HG03103 (cell line): ENCODE measurements around the gene CNTF.

Experiments
- ATAC-seq: cut with Tn5 transposase; IDR thresholded peaks from one replicate; pipeline ENCODE4 v1.9.1; 2021; ENCODE audit warnings: low read depth; ENCODE audit not compliant: unreplicated experiment

CNTF gene

DNA sequence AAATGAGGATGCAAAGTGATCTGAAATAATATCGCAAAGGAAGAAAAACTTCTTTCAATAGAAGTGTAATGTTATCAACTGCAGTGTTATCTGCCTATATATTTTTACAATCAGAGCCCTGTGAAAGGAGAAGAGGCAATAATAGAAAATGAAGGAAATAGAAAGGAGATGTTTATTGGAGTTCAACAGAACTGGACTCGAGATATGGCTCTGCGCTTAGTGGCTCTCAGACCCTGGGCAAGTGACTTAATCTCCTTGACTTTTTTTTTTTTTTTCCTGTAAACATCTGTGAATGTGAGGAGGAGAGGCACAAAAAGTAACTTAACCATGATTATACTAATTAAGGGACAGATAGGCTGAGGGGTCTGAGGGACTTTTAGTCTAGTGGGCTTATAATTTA lies 18.9 kb downstream of the CNTF start:
- ATAC-seq, result no peak

DNA sequence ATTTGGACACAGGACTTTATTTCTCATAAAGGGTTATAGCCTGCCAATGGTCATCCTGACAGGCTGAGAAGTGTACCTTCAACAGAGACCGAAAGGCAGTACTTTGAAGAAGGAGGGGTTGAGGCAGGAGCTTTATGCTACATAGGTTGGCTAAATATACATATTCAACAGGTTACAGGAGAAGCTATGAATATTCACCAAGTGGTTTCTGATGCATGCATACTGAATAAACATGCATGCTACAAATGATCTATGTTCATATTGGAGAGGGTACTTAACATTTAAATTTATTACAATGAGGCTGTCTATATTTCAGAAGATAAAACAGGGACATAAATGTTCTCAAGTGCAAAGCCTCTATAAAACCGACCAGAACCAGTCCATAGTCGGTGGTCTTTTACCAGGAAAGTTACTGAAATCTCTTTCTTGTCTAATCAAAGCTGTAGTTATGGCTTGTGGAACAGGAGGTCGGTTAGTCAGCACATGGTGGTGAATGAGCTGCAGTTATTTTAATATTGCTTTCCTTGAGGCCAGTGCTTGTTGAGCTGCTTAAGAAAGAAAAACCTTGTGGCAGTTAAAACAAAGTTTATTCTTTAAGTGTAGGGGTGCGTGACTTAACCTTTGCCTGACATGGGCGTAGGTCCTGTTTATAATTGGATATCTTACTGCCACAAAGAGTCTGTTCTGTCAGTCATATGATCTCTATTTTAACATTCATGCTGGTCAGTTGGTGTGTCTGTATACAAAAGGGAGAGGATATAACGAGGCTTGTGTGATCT lies 19.5 kb downstream of the CNTF start:
- ATAC-seq, result no peak

DNA sequence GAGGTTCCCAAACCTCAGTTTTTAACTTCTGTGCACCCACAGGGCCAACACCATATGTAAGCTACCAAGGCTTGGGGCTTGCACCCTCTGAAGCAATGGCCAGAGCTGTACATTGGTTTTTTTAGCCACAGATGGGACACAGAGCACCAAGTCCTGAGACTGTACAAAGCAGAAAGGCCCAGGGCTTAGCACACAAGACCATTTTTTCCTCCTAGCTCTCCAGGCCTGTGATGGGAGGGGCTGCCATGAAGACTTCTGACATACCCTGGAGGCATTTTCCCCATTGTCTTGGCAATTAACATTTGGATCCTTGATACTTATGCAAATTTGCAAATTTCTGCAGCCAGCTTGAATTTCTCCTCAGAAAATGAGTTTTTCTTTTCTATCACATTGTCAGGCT lies 23.4 kb downstream of the CNTF start:
- no peak for ATAC-seq

DNA sequence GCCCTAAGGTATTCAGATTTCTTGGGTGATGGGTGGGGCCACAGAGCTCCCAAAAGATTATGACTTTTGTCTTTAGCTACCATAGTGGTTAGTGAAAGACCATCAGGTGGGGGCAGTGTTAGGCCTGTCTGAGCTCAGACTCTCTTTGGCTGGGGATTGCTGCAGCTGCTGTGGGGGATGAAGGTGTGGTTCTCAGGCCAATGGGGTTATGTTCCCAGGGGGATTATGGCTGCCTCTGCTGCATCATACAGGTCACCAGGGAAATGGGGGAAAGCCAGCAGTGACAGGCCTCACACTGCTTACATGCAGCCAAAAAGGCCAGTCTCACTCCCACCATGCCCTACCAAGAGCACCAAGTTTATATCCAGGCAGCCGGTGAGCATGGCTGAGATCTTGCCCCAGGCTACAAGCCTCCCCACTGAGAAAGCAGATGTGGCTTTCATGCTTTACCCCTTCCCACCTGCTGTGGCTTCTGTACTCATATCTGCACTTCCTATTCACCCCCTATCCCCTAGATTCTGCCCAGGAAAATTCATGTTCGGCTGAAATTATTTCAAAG lies 24.8 kb downstream of the CNTF start:
- peak; percentile 80 for ATAC-seq

DNA sequence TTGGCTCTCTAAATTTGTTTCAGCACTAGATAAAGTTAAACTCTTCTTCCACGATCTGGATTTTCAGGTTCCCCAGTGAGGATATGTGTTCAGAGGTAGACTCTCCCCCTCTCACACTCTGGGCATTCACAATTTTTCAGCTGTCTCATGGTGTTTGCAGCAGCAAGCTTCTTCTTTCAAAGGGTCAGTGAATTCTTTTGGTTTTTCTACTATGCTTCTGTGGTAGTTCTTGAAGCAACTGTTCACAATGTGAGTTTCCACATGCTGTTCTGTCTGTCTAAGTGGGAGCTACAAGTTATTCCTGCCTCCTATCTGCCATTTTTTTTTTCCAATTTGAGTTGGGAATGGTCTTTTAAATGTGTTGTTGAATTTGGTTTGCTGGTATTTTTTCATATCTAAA lies 25.4 kb downstream of the CNTF start:
- ATAC-seq, result peak; percentile 4

DNA sequence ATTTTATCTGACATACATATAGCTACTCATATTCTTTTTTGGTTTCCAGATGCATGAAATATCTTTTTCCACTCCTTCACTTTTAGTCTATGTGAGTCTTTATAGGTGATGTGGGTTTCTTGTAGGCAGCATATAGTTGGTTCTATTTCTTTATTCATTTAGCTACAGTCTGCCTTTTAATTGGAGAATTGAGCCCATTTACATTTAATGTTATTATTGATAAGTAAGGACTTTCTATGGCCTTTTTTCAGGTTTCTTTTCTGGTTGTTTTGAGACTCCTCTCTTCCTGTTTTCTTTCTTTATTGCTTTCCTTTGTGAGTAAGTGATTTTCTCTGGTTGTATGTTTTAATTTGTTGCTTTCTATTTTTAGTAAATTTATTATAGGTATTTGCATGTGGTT lies 27.2 kb downstream of the CNTF start:
- no peak for ATAC-seq

DNA sequence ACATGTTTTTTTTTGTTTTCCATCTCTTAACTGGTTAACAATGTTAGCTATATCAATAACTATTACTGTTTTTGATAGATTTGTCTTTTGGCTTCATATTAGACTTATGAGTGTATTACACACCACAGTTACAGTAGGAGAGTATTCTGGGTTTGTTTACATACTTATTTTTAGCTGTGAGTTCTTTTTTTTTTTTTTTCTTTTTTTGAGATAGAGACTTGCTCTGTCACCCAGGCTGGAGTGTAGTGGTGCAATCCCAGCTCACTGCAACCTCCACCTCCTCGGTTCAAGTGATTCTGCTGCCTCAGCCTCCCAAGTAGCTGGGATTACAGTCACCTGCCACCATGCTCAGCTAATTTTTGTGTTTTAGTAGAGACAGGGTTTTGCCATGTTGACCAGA lies 28.0 kb downstream of the CNTF start:
- ATAC-seq, result no peak

DNA sequence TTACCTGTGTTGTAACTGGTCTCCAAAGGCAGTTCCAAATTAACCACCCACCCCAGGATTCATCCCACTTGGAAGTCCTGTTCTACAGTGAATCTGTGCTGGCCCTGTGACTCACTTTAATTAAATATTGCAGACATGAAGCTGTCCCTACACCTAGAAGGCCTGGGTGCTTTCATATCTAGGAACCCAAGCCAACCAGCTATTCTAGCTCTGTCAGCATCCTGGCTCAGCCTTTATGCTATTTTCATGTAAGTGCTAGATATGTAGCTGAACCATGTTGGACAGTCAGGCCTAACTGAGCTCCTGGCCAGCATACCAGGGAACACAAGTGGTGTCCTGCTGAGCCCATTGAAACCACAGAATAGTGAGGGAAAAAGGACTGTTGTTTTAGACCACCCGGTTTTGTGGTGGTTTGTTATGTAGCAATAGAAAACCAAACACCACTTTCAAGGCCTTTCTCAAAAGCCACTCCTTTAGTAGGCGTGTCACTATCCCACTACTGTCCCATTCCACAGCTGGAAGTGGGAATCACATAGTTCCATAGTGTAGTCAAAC lies 30.3 kb downstream of the CNTF start:
- no peak for ATAC-seq

DNA sequence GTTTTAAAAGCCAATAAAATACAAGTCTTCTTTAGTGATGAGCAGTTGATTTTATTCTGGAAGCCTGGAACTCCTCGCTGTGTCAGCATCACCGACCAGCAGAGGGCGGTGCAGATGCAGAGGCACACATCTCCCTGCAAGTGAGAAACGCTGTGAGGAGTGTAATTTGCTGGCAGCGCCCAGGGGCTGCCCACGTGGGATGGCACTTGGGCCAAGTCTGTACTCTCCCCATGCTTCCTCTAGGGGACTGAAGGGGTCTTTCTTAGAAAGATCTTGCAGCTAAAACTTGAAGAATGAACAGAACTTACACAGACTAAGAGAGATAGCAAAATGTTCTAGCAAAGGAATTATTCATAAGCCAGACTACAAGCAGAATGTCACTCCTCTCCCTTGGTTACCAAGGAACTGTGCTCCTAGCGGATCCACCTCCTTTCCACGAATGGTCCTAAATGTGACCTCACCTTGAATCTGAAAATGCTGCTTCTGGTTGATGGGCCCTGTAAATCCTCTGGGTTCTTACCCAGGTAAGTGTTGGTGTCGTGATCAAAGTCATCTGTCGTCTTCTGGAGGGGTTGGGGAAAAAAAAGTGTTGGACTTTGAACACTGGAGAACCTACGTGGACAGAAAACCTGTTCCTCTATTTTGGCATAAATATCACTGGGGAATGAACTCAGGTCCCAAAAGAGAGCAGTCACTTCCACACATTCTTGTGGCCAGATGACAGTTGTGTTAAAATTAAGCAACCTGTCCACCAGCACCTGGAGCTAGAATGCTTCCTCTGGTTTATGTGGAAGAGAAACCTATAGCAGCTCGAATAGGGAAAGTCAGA lies 31.8 kb downstream of the CNTF start:
- ATAC-seq, result peak; percentile 85

DNA sequence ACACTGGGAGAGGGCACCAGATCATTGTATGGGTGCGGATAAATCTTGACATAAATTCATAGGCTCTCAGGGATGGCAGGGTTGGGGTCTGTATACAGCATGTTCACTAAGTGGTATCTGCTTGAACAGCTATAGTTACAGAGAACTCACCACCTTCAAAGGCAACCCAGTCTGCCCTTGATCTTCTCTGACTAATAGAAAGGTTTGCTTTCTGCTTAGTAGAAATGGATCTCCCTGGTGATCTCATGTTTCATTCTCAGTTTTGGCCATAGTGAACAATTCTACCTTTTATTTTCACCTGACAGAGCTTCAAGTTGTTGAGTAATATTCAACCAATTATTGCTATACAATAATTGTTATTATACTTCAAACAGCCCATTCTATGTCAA lies 32.4 kb downstream of the CNTF start:
- no peak for ATAC-seq

DNA sequence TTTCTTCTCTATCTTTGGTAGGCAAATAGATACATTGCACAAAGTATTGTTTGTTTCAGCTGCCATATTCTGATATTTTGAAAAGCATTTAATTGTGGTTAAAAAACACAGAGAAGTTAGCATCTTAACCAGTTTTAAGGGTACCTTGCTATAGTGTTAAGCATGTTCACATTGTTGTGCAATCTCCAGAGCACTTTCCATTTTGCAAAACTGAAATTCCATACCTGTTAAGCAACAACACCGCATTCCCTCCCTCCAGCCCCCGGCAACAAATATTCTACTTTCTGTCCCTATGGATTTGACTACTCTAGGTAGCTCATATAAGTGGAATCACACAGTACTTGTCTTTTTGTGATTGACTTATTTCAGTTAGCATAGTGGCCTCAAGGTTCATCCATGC lies 33.9 kb downstream of the CNTF start:
- no peak for ATAC-seq

DNA sequence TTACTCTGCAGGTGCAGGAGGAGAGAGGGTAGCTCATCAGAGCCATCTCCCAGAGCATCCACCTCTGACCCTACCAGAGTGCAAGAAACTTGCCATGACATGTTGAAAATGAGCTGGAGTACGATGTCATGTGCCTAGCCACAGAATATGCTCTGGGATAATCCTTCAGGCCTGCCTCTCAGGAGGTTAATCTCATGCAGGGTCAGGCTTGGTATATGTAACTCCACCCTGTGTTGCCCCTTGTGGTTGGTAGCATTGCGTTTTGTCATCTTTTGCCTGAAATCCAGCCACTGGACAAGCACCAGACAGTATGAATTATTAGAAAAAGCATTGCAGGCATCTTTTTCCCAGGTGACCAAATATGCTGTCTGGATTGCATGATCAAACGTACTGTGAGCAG lies 36.2 kb downstream of the CNTF start:
- no peak for ATAC-seq

DNA sequence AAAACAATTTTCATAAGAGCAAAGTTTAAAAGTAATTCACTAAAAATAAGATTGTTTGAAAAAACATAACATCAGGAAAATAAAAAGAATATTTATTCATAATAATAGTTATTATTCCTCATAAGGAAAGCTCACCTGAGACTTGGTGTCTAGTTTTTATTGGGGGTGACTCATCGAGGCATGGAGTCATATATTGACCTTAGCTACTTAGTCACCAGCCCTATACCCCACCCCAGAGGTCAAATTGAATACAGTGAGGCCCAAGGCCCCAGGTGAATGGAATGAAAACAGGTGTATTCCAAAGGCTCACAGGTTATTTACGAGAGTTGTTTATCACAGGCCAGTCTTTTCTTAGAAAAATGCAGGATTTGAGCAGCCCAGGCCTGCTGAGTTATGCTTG lies 36.9 kb downstream of the CNTF start:
- ATAC-seq, result no peak

DNA sequence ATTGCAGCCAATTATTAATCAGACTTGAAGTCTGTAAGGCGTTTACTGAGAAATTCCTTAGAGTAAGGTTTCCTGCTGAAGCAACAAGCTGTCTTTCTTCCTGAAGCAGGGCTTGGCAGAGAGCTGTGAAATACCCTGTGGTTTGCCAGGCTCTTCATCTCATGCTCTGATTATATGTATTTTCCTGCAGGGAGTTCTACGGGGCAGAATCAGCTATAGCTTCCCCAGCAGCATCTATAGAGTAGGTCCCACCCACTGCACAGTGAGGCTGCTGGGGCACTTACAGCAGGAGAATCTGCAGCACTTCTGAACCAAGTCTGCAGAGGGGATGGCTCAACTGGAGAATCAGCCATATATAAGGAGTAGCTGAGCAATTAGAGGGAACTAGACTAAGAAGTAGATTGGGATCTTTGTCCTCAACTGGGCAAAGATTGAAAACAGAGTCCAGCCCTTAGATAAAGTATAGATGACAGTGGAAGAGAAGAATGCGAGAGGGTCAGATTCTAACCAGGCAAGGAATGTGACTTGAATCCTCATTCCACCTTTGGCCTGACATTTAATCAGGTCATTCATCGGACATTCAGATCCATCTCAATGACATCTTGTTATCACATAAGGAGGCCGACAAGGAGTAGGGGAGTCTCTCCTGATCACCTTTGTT lies 37.6 kb downstream of the CNTF start:
- ATAC-seq, result no peak

DNA sequence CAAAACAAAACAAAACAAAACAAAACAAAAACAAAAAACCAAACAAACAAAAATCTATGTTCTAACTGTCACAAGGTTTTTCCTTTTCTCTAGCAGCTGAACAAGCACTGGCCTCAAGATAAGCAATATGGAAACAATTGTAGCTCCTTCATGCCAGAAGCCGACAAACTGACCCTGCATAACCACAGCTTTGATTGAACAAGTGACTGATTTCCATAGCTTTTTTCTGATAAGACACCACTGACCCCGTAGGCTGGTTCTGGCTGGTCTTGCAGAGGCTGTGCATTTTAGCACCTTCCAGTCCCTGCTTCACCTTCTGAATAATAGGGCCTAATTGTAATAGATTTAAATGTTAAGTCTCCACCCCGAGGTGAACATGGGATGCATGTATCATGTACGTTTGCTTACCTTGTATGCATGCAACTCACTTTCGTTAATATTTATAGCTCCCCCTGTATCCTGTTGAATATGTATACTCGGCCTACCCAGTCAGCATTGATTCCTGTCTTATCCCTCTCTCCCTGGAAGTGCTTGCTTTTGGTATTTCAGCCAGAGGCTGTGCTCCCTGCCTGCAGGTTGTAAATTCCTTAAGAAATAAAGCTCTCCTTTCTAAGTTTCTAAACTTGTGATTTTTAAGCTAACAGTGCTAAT lies 49.6 kb downstream of the CNTF start:
- ATAC-seq, result no peak

DNA sequence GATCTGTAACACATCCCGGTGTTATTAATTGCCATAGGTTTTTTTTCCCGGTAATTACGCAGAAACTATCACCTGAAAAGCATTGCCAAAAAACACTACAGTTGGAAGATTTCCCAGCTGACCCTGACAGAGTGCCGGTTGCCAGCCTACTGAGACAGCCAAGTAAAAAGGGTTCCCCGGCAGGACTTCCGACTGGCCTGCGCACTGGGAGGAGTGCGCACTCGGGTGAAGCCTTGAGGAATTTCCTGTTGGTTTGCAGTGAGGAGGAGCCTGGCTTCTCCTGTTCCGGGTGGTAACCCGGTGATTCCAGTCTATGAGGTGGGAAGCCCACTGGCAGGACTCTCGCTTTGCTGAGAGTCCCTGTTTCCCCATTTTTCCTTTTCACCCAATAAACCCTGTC lies 52.1 kb downstream of the CNTF start:
- no peak for ATAC-seq
